ENCODE results near the gene SNAI1.

DNA sequence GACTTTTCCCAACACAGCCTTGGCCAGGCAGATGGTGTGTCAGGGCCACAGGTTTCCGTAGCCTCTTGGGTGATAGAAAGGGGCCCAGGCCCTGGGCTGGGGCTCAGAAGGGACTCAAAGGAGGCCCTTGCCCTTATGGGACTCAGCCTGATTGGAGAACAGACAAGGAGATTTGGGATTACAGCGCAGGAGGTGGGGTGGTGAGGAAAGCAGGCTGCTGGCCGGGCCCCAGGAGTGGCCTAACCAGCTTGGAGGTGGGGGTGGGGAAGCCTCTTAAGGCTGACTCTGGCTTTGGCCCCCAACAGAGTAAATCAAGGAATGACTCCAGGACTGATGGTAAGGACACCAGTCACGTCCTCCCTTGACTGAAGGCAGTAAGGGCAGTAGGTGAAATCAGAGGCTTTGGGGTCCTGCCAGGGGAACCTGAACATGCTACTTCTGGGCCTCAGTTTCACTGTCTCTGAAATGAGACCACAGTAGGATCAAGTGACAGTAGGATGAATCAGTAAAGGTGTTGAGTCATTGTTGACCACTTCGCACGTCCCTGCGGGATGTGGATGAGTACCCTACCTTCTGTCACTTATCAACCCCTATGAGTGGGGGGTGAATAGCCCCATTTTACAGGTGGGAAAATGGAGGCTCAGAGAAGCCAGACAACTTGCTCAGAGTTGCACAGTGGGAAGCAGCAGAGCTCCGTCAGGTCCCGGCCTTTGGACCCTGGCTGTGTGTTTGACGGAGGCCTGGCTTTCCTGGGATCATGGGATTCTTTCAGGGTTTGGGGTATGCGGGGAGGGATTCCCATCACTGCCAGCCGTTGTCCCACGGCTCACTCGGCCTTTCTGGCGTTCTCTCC, 4.5 kb downstream of the SNAI1 start:
- no peak for TF ChIP-seq POLR2A (IDR thresholded peaks at IDR 0.05)
- TF ChIP-seq, protein P1, sequence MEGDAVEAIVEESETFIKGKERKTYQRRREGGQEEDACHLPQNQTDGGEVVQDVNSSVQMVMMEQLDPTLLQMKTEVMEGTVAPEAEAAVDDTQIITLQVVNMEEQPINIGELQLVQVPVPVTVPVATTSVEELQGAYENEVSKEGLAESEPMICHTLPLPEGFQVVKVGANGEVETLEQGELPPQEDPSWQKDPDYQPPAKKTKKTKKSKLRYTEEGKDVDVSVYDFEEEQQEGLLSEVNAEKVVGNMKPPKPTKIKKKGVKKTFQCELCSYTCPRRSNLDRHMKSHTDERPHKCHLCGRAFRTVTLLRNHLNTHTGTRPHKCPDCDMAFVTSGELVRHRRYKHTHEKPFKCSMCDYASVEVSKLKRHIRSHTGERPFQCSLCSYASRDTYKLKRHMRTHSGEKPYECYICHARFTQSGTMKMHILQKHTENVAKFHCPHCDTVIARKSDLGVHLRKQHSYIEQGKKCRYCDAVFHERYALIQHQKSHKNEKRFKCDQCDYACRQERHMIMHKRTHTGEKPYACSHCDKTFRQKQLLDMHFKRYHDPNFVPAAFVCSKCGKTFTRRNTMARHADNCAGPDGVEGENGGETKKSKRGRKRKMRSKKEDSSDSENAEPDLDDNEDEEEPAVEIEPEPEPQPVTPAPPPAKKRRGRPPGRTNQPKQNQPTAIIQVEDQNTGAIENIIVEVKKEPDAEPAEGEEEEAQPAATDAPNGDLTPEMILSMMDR (IDR thresholded peaks at IDR 0.05): no peak

All from Peyer's patch (tissue), 4 donors.